Measurements from ENCODE around the gene SH3RF1.

Gene SH3RF1

DNA sequence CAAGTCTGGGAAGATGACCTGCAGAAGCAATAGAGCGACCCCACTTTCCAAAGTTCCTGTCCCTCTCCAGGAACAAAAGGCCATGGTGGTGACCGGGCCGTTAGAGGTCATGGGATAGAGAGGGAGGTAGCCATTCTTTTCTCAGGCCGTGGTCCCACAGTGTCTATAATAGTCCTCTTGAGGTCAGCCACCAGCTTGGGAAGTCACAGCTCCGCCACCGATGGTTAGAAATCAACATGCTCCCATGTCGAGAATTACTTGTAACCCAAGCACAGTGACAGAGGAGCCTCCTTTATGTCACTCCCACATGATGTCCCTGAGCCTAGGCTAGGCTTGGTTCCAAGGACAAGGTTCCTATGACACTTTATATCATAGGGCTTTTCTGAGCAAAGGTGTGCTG lies 212.4 kb downstream of the SH3RF1 start:
- no peak for DNase-seq

DNA sequence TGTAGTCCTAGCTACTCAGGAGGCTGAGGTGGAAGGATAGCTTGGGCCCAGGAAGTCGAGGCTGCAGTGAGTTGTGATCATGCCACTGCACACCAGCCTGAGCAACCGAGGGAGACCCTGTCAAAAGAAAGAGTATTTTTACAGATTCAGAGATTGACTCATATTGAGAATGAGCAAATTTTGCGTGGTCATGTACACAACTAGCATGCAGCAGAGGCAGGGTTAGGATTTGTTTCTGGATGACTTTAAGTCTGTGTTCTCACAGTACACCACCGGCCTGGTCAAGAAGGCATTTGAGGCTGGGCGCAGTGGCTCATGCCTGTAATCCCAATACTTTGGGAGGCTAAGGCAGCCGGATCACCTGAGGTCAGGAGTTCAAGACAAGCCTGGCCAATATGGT lies 215.9 kb downstream of the SH3RF1 start:
- no peak for DNase-seq

DNA sequence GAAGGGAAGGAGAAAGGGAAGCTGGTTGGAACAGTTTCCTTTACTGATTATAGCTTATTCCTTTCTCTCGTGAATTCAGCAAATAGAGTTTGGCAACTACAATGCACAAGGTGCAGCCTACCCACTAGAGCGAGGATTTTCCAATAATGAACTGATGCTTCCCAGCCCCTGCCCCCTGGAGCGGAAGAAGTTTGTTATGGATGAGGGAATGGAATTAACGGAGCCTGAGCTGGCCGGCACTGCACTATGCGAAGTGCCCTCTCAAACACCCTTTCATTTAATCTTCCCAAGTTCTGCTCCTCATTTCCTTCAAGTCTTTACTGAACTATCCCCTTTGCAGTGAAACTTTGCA lies 218.2 kb downstream of the SH3RF1 start:
- DNase-seq: no peak

DNA sequence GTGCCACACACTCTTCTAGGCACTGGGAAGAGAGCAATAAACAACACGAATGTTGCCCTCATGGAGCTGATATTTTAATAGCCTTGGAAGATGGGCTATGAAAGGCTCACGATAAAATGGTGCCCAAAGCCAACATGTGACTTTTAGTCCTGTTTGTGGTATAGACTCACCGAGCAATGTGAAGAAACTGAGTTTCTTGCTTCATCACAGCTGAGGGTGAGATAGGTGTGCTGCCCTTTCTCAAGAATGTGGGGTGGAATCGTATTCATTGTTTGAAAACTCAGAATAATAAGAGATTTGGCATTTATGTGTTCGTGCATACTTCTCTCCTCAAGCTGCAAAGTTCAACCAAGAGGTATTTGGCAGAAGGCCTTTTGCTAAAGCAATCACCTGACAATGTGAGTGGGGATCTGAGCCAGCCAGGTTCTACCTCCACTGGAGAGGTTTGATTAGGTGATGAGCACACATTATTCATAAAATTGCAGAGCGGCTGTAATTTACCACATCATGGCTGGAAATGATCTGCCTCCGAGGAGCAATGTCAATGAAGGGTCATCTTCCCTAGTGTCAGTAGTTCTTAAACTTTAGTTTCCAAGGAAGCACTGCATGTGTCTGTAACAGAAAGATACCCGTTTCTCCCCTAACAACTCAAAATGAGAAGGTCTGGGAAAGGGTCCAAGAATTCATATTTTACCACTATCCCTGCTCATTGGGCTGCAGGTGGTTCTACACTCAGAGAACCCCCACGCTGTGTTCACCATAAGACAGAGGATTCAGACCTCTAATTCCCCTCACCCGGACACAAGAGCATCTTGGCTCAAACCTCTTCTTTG lies 218.8 kb downstream of the SH3RF1 start:
- no peak for DNase-seq

DNA sequence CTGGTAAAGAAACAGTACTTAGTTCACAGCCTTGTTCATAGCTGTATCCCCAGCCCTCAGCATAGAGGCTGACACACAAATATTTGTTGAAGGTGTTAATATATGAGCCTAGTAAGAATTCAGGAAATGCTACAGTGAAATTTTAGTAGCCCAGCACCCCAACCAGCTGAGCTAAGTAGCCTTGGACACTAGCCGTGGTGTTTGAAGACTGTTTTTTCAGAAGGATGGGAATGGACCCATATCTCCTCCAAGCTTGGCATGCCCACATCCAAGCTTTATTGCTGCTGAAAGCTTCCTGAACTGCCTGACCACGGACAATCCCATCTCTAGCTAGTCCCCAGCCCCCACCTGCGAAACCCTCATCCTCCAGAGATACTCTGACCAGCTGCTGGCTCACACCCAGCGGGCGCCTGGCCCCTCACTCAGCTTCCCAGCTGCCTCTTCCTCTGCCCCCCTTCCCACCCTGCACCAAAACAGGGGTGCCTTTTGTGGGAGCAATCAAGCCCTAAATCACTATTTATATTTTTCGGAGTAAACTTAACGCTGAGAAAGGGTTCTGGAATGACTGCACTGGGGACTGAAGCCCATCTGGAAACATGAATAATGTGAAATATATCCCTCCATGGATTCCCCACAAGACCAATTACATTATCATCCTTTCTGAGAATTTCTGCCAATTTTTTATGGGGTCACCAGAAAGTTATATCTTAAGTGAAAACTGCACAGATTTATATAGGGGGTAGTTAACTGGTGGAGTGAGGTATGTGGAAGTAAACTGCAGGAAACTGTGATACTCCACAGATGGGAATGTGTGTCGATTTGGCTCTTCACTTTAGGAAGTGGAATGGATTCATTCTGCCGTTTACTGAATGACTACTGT lies 219.6 kb downstream of the SH3RF1 start:
- DNase-seq: no peak

DNA sequence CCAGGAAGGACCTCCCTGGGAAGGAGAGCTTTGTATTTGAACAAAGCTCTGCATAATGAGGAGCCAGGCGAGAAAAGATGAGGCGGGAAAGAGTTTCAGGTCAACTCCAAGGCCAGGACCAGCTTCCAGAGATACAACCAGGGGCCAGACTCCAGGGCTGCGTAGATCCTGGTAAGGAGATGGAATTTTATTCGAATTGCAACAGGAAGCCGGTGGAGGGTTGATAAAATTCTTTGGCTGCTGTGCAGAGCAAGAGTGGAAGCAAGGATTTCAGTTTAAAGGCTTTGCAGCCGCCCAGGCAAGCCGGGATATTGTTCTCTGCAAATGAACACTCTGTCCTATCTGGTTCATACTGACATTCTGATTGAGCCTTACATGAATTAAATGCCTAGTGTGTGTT lies 220.5 kb downstream of the SH3RF1 start:
- no peak for DNase-seq

DNA sequence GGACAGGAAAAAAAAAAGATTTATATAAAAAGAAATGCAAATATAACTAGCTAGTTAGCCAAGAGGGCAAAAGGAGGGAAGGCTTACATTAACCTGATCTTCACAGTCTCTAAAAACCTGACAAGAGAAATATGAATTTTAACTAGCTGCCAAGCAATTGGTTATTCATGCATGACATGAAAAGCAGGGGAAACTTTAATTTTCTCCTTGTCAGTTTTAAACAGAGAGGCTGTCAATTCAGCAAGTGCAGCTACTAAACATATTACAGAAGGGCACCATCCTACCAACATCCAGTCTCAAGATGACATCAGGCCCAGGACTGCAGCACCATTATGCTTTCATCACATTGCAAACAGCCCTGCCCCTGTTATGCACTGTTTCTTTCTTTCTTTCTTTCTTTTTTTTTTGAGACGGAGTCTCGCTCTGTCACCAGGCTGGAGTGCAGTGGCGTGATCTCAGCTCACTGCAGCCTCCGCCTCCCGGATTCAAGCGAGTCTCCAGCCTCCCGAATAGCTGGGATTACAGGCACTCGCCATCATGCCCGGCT lies 221.8 kb downstream of the SH3RF1 start:
- DNase-seq: no peak

DNA sequence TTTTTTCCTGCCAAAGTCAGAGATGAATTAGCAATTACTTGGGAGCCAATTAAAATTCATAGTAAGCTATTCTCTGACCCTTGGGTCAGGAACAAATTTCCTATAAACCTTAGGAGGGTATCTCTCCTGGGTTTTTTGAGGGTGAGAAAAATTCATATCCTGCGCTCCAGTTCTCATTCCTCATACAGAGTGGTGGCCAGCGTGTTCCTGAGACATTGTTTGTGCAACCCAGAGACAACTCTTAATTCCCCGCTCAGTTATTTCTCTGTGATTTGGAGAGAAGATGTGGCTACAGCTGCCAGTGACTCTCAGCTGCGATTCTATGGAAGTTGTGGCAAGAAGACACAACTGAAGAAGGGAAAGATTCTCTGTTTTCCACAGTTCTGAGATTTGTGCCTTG lies 222.8 kb downstream of the SH3RF1 start:
- DNase-seq: no peak

DNA sequence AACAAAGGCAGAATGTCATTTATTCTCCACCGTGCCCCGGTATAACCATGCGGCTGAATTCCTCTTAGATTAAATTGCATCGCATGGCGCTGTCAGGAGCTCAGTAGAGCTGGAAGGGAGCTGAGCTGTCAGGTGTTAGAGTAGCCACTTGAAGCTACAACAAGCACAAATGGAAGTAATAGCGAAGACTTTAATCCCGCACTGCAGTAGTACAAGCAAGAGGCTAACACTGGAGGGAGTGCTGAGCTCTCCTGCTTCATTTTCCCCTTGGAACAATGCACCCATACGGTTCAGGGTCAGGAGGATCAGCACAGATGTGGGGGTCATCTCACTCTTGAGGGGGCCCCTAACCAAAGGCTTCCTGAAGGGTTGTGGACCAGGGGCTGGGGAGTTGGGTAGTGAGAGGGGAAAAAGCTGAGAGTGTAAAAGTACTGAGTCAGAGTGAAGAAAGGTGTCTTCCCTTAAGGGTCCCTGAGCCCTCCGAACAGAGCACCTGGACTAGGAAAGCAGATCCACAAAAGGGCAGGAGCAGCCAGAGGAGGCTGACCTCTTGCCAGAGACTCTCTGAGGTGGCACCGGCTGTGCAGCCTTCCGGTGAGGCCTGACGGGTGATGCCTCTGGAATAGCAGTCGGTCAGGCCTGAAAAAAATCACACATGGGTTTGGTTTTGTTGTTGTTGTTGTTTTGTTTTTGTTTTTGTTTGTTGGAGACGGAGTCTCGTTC lies 224.7 kb downstream of the SH3RF1 start:
- DNase-seq: no peak

DNA sequence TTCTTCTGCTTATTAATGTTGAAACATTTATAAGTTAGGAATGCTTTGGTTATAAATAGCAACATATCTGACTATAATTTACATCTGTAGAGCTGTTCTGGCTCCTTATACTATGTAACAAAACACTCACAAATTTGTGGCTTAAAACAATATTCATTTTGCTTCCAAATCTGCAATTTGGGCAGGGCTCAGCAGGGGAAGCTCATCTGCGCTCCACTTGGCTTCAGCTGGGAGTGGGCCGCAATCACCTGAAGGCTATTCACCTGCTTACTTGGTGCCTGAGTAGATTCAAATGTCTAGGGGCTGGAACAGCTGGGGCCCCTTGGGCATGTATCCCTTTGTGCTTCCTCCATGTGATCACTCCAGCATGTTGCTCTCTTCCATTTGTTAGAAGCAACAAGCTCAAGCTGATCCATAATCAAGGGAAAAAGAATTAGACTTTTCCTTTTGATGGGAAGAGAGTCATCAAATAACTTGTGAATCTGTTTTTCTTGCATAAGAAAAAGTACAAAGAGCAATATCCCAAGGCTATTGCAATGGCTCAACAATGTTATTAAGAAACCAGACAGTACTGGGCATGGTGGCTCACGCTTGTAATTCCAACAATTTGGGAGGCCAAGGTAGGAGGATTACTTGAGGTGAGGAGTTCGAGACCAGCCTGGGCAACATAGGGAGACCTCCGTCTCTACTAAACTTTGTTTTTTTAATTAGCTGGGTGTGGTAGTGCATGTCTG lies 225.9 kb downstream of the SH3RF1 start:
- no peak for DNase-seq
